Cardiac fibroblast (primary cell): ENCODE results near the gene ETS2.
"Not testable (repeated sequence)": the region's sequence is repeated elsewhere in the genome, so short reads cannot be mapped to it uniquely, and the experiment has no call there.

Experiments
- DNase-seq, 2 donors: peaks; one replicate each; pipeline versions ENCODE4 v3.0.0 to v3.0.0-alpha.2; 2010; ENCODE audit warnings: low read depth in 2 of 2
- H3K4me3 ChIP-seq, 2 donors: replicated peaks in 1 of 2; 1 replicate in 1 of 2; 2 replicates in 1 of 2; pipeline ENCODE4 v1.5.1; 2011; ENCODE audit warnings: low read depth in 2 of 2, low read length in 2 of 2, mild to moderate bottlenecking in 2 of 2, moderate library complexity in 1 of 2
- CTCF ChIP-seq: IDR thresholded peaks from one replicate; pipeline ENCODE4 v1.5.1; 2011; ENCODE audit warnings: low read depth, mild to moderate bottlenecking, low read length, inconsistent platforms

The ETS2 gene

GRCh38 chr21:38825269-38825668, 19.5 kb downstream of the ETS2 start:
- TF ChIP-seq CTCF: no peak
- H3K4me3 ChIP-seq: no peak overlapping the region
- DNase-seq: no peak

- TF ChIP-seq CTCF: no peak
- no peak overlapping the region for H3K4me3 ChIP-seq
- DNase-seq: peak in 1 of 2 donors; percentile 68
These were observed 20.2 kb downstream of the ETS2 start for GRCh38 chr21:38825921-38826320.

GRCh38 chr21:38828111-38828510, 22.4 kb downstream of the ETS2 start:
- H3K4me3 ChIP-seq, DNase-seq: not testable (repeated sequence)

GRCh38 chr21:38830671-38831525, 25.2 kb downstream of the ETS2 start:
- no peak for TF ChIP-seq CTCF
- no peak overlapping the region for H3K4me3 ChIP-seq
- no peak for DNase-seq

- DNase-seq: peak; percentile 99 to 100
- H3K4me3 ChIP-seq: no peak overlapping the region
- TF ChIP-seq CTCF: no peak
These were observed 26.1 kb downstream of the ETS2 start for GRCh38 chr21:38831526-38832467.

- no peak overlapping the region for H3K4me3 ChIP-seq
- DNase-seq: no peak
- no peak for TF ChIP-seq CTCF
These were observed 26.9 kb downstream of the ETS2 start for GRCh38 chr21:38832664-38833063.

GRCh38 chr21:38833117-38833516, 27.4 kb downstream of the ETS2 start:
- H3K4me3 ChIP-seq: no peak overlapping the region
- DNase-seq: no peak
- TF ChIP-seq CTCF: peak; percentile 13
